HL-60 (cell line): ENCODE data around the gene UTS2B.
"Not testable (repeated sequence)": the region's sequence is repeated elsewhere in the genome, so short reads cannot be mapped to it uniquely, and the experiment has no call there.

Experiments used
- CTCF ChIP-seq: IDR thresholded peaks from one replicate; pipeline ENCODE4 v1.5.1; 2011; ENCODE audit warnings: low read length, control low read depth, inconsistent platforms; ENCODE audit not compliant: insufficient read depth
- REST ChIP-seq: IDR thresholded peaks from 2 replicates; pipeline ENCODE4 v1.6.1; 2012; ENCODE audit warnings: low read depth; ENCODE audit not compliant: insufficient replicate concordance

GRCh38 chr3:191275244-191275643, 55.1 kb downstream of the UTS2B start:
- TF ChIP-seq CTCF, REST: not testable (repeated sequence)
